ENCODE measurements around the gene TES. TPM values are rescaled to one million over a fixed set of nuclear protein-coding genes. Genes with fewer than 3 reads are reported as not detected.

The TES gene
- total RNA-seq, 1 donor from 2014 or later, result 82.8 TPM

- POLR2A ChIA-PET, result no interaction called here
- no peak for TF ChIP-seq CTCF (IDR thresholded peaks at IDR 0.05)
- intact Hi-C loops (cut with micrococcal nuclease), result no loop called here
- Mint-ChIP-seq H3K36me3 (ENCODE audit: low read depth) (no peaks in the 10 kb centered on the region), H3K4me1 (no peaks in the 10 kb centered on the region), H3K27ac (no peak overlapping the region), H3K4me3 (no peak overlapping the region), H3K9me3 (no peaks in the 10 kb centered on the region), H3K27me3 (peaks cover 10% of the 10 kb centered on the region)
- ATAC-seq (ENCODE audit: low read depth), result no peak
- CTCF ChIA-PET, result no interaction called here
- DNase-seq, result no peak
Observed at GRCh38 chr7:116277070-116277469, 66.7 kb downstream of the TES start.

GRCh38 chr7:116279217-116279616 is 68.9 kb downstream of the TES start:
- H3K36me3 Mint-ChIP-seq (ENCODE audit: low read depth), result no peaks in the 10 kb centered on the region
- no peak overlapping the region for H3K4me3 Mint-ChIP-seq
- DNase-seq, result no peak
- no peak for TF ChIP-seq CTCF (IDR thresholded peaks at IDR 0.05)
- ChIA-PET POLR2A (interaction anchor here (0.6 kb wide), 1 partner anchor 345 kb away, joined by 4 read pairs; no protein-coding TSS in a partner anchor), CTCF (no interaction called here)
- H3K4me1 Mint-ChIP-seq, result no peaks in the 10 kb centered on the region
- no peaks in the 10 kb centered on the region for H3K9me3 Mint-ChIP-seq
- intact Hi-C loops (cut with micrococcal nuclease), result no loop called here
- H3K27me3 Mint-ChIP-seq, result peaks cover 10% of the 10 kb centered on the region
- no peak overlapping the region for H3K27ac Mint-ChIP-seq
- no peak for ATAC-seq (ENCODE audit: low read depth)

- no peak for ATAC-seq (ENCODE audit: low read depth)
- no peak for DNase-seq
- no peaks in the 10 kb centered on the region for H3K36me3 Mint-ChIP-seq (ENCODE audit: low read depth)
- no peaks in the 10 kb centered on the region for H3K9me3 Mint-ChIP-seq
- H3K27ac Mint-ChIP-seq, result no peak overlapping the region
- intact Hi-C loops (cut with micrococcal nuclease), result no loop called here
- CTCF ChIA-PET, result no interaction called here
- peaks cover 10% of the 10 kb centered on the region for H3K27me3 Mint-ChIP-seq
- H3K4me1 Mint-ChIP-seq, result no peaks in the 10 kb centered on the region
- H3K4me3 Mint-ChIP-seq, result no peak overlapping the region
- no peak for TF ChIP-seq CTCF (IDR thresholded peaks at IDR 0.05)
- POLR2A ChIA-PET, result no interaction called here
Observed at GRCh38 chr7:116280803-116281202, 70.5 kb downstream of the TES start.

- Mint-ChIP-seq H3K4me1 (no peaks in the 10 kb centered on the region), H3K27me3 (peaks cover 5% of the 10 kb centered on the region), H3K36me3 (ENCODE audit: low read depth) (no peaks in the 10 kb centered on the region), H3K9me3 (no peaks in the 10 kb centered on the region), H3K27ac (no peak overlapping the region), H3K4me3 (no peak overlapping the region)
- DNase-seq (no peak), ATAC-seq (ENCODE audit: low read depth) (no peak)
- no peak for TF ChIP-seq CTCF (IDR thresholded peaks at IDR 0.05)
- CTCF ChIA-PET, result no interaction called here
- POLR2A ChIA-PET, result no interaction called here
- intact Hi-C loops (cut with micrococcal nuclease), result no loop called here
Observed at GRCh38 chr7:116283595-116284204, 73.4 kb downstream of the TES start.

GRCh38 chr7:116284390-116284789 is 74.1 kb downstream of the TES start:
- DNase-seq (no peak), ATAC-seq (ENCODE audit: low read depth) (no peak)
- intact Hi-C loops (cut with micrococcal nuclease), result no loop called here
- Mint-ChIP-seq H3K36me3 (ENCODE audit: low read depth) (no peaks in the 10 kb centered on the region), H3K4me1 (no peaks in the 10 kb centered on the region), H3K9me3 (no peaks in the 10 kb centered on the region), H3K27ac (no peak overlapping the region), H3K4me3 (no peak overlapping the region), H3K27me3 (peaks cover 5% of the 10 kb centered on the region)
- POLR2A ChIA-PET, result no interaction called here
- no peak for TF ChIP-seq CTCF (IDR thresholded peaks at IDR 0.05)
- CTCF ChIA-PET, result no interaction called here
